Erythroblast (primary cell): ENCODE measurements around the gene CEP83.

Experiments used
- GATA1 ChIP-seq: IDR thresholded peaks from 2 replicates; pipeline ENCODE4 v1.6.1; 2011; ENCODE audit warnings: low read depth, mild to moderate bottlenecking, control low read depth, low read length, moderate library complexity
- POLR2A ChIP-seq: IDR thresholded peaks from 2 replicates; pipeline ENCODE4 v1.6.1; 2011; ENCODE audit warnings: mild to moderate bottlenecking, low read length

GRCh38 chr12:94276725-94277124, 182.9 kb downstream of the CEP83 start:
- TF ChIP-seq POLR2A (no peak), GATA1 (no peak)
